Psoas muscle (tissue), 8 donors: ENCODE measurements around the gene PDCD1. TPM values are rescaled to one million over a fixed set of nuclear protein-coding genes. Genes with fewer than 3 reads are reported as not detected.

Source experiments
- ATAC-seq, 4 donors: fragments of 200-7000 bp; cut with Tn5 transposase; one replicate each; pipeline ENCODE4 v1.9.1; 2020; ENCODE audit warnings: moderate library complexity in 3 of 4, mild to moderate bottlenecking in 2 of 4
- DNase-seq, 2 donors: peaks; one replicate each; pipeline ENCODE4 v3.0.0-alpha.2; 2020
- H3K27ac ChIP-seq: fragments of 200-600 bp; one replicate; pipeline ENCODE4 v1.8.0; 2022
- H3K27me3 ChIP-seq, 3 donors: fragments of 200-600 bp in 1 of 3; one replicate each; pipeline versions ENCODE4 v1.6.1 to v1.8.0; 2013 to 2022; ENCODE audit warnings: low read length in 2 of 3, mild to moderate bottlenecking in 2 of 3, moderate library complexity in 1 of 3; ENCODE audit not compliant: insufficient read depth in 3 of 3
- H3K36me3 ChIP-seq, 2 donors: fragments of 200-600 bp in 1 of 2; one replicate each; pipeline versions ENCODE4 v1.6.1 to v1.8.0; 2013 to 2022; ENCODE audit warnings: low read depth in 1 of 2, mild to moderate bottlenecking in 1 of 2, moderate library complexity in 1 of 2; ENCODE audit not compliant: insufficient read depth in 1 of 2
- H3K4me1 ChIP-seq: fragments of 200-600 bp; one replicate; pipeline ENCODE4 v1.8.0; 2022
- H3K4me3 ChIP-seq: fragments of 200-600 bp; one replicate; pipeline ENCODE4 v1.8.0; 2022; ENCODE audit warnings: mild to moderate bottlenecking
- H3K9me3 ChIP-seq: fragments of 200-600 bp; one replicate; pipeline ENCODE4 v1.8.0; 2022
- CTCF ChIP-seq: fragments of 200-600 bp; IDR thresholded peaks from one replicate; pipeline ENCODE4 v1.8.0; 2022; ENCODE audit warnings: antibody characterized with exemption
- WGBS, 3 donors: extraction: QIAGEN DNeasy Blood & Tissue Kit; methylation state at CpG; one replicate each; pipeline versions ENCODE4 v1.1.6 to v1.1.7; 2013; 5-methylcytosine and 5-hydroxymethylcytosine counted together
- intact Hi-C, 2 donors: fragments of 100-400 bp; cut with DNase I; formaldehyde crosslinking; loops; one replicate each; pipeline versions ENCODE4 v1.11.0 to v1.14.2; 2022
- polyA plus RNA-seq, 3 donors: library from polyadenylated mRNA; stranded (reverse); fragments of 200-250 nt; gene quantifications; one replicate each; pipeline ENCODE4 v1.2.3, GENCODE V29; 2013
- total RNA-seq, 4 donors: library from RNA; stranded (reverse); fragmentation: NEBNext Ultra II Directional in 2 of 4; extraction: Animal tissue kit (Norgen Biotek cat#: 25700) in 2 of 4; gene quantifications; one replicate each; pipeline versions ENCODE4 v1.2.1 to v1.2.4, GENCODE V29; 2021 to 2023
- donor health status: healthy with polysubstance abuse.
- donor health status: DM: no; HTN: no; CAD: no; lungs with moderate emphysema.
- donor health status: Bipolar disorder and iron deficiency.
- donor health status: healthy.
- donor health status: DM: yes; HTN: yes; CAD: no.
- donor health status: DM: no; HTN: no; CAD: no.
- donor health status: DM: no; HTN: no; CAD: no.
- donor health status: DM: yes; HTN: yes; CAD: no.

Gene PDCD1
- total and polyA plus RNA-seq, 7 donors, result 0.03 to 0.30 (median 0.06) TPM; not detected in 2

GRCh38 chr2:241871538-241872312 lies 13.0 kb upstream of the PDCD1 start:
- 81 to 88% (median 88%) methylated on average over 28 to 38 of the region's 38 CpGs for WGBS, 3 donors
- Histone ChIP-seq H3K27me3 (peaks cover 0 to 27% (median 8%) of the 10 kb centered on the region in 3 donors), H3K27ac (no peak overlapping the region), H3K4me3 (no peak overlapping the region), H3K4me1 (no peaks in the 10 kb centered on the region), H3K36me3 (no peaks in the 10 kb centered on the region), H3K9me3 (no peaks in the 10 kb centered on the region)
- TF ChIP-seq CTCF, result no peak
- DNase-seq (peak; percentile 10 to 45), ATAC-seq (no peak)
- intact Hi-C loops, result no loop called here

GRCh38 chr2:241870611-241871537 lies 12.2 kb upstream of the PDCD1 start:
- intact Hi-C loops, result no loop called here
- DNase-seq (peak; percentile 9 to 51), ATAC-seq (no peak)
- H3K27ac ChIP-seq, result no peak overlapping the region
- H3K36me3 ChIP-seq, result no peaks in the 10 kb centered on the region
- no peak overlapping the region for H3K4me3 ChIP-seq
- no peak for TF ChIP-seq CTCF
- H3K4me1 ChIP-seq, result no peaks in the 10 kb centered on the region
- WGBS, 3 donors, result 49 to 63% (median 57%) methylated on average over 27 to 28 of the region's 28 CpGs
- H3K9me3 ChIP-seq, result no peaks in the 10 kb centered on the region
- H3K27me3 ChIP-seq, result peaks cover 0 to 31% (median 12%) of the 10 kb centered on the region in 3 donors

- intact Hi-C loops, result no loop called here
- Histone ChIP-seq H3K9me3 (no peaks in the 10 kb centered on the region), H3K4me1 (no peaks in the 10 kb centered on the region), H3K27ac (no peak overlapping the region), H3K36me3 (no peaks in the 10 kb centered on the region), H3K27me3 (peaks cover 0 to 31% (median 18%) of the 10 kb centered on the region in 3 donors), H3K4me3 (no peak overlapping the region)
- ATAC-seq (no peak), DNase-seq (peak; percentile 9 to 56)
- WGBS, 3 donors, result 61 to 69% (median 63%) methylated on average over 18 to 28 of the region's 28 CpGs
- no peak for TF ChIP-seq CTCF
These were observed 11.4 kb upstream of the PDCD1 start for GRCh38 chr2:241870081-241870541.

- Histone ChIP-seq H3K27ac (no peak within 1 kb of the TSS), H3K4me3 (no peak within 1 kb of the TSS), H3K4me1 (no peaks in the 10 kb centered on the region), H3K9me3 (no peaks in the 10 kb centered on the region), H3K27me3 (peaks cover 0 to 34% (median 26%) of the 10 kb centered on the region in 3 donors), H3K36me3 (no peaks in the 10 kb centered on the region)
- no peak for TF ChIP-seq CTCF
- 78 to 81% (median 78%) methylated on average over 30 to 33 of the region's 33 CpGs for WGBS, 3 donors
- no peak for ATAC-seq
- DNase-seq, result no peak
- intact Hi-C loops, result no loop called here
These were observed 10.6 kb upstream of the PDCD1 start, which contains the start of gene RTP5 for GRCh38 chr2:241869087-241869961. Gene RTP5 (plus strand): TSS chr2:241869729. CDS start chr2:241869757, 28 bp downstream.
